22Rv1 (cell line): ENCODE data around the gene CNTNAP2.

Experiments
- H3K27ac ChIP-seq: fragments of 450-650 bp; 2 replicates; pipeline ENCODE4 v1.5.1; 2017
- CTCF ChIP-seq: fragments of 450-650 bp; IDR thresholded peaks from 2 replicates; pipeline ENCODE4 v1.5.1; 2017; ENCODE audit warnings: mild to moderate bottlenecking
- ZFX ChIP-seq: fragments of 450-650 bp; IDR thresholded peaks from 2 replicates; pipeline ENCODE4 v1.6.1; 2017; ENCODE audit warnings: antibody characterized with exemption, borderline replicate concordance

Gene CNTNAP2

GRCh38 chr7:148214101-148214500 is 2097.5 kb downstream of the CNTNAP2 start:
- TF ChIP-seq CTCF (no peak), ZFX (no peak)
- no peak overlapping the region for H3K27ac ChIP-seq

GRCh38 chr7:148218603-148219002 is 2102.0 kb downstream of the CNTNAP2 start:
- TF ChIP-seq CTCF (no peak), ZFX (no peak)

GRCh38 chr7:148222721-148223120 is 2106.1 kb downstream of the CNTNAP2 start:
- no peak overlapping the region for H3K27ac ChIP-seq
- TF ChIP-seq CTCF, result no peak
- no peak for TF ChIP-seq ZFX

More at GRCh38 chr7:148218603-148219002, 2102.0 kb downstream of the CNTNAP2 start:
- H3K27ac ChIP-seq, result no peak overlapping the region

- H3K27ac ChIP-seq, result no peak overlapping the region
- TF ChIP-seq CTCF (no peak), ZFX (no peak)
These were observed 2106.6 kb downstream of the CNTNAP2 start for GRCh38 chr7:148223160-148223559.

DNA sequence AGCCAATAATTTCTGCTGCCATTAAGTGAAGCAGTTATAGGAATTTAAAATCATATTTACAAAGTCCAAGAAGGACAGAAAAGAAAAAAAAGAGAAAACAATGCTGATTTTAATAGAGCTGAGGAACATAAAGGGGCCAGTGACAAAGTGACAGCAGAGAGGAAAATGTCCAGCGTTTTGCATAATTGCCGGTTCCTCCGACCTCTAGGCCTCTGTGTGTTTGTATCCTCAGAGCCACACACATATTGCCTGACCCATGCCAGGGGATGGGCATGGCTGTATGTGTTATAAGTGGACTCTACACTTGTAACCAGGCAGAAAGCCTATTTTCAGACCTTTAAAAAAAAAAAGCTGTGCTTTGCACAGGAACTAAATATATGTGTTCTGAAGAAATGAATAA is 2107.1 kb downstream of the CNTNAP2 start:
- no peak overlapping the region for H3K27ac ChIP-seq
- TF ChIP-seq ZFX (no peak), CTCF (no peak)

GRCh38 chr7:148230296-148230695 is 2113.7 kb downstream of the CNTNAP2 start:
- TF ChIP-seq ZFX (no peak), CTCF (no peak)
- no peak overlapping the region for H3K27ac ChIP-seq

- TF ChIP-seq CTCF (no peak), ZFX (no peak)
- H3K27ac ChIP-seq, result no peak overlapping the region
These were observed 2114.3 kb downstream of the CNTNAP2 start for GRCh38 chr7:148230883-148231282.
